Epidermal melanocyte (primary cell): ENCODE data around the gene CARD9.
A peak's percentile ranks its signal among the peaks of the same experiment; 100 is the strongest.

Experiments used
- DNase-seq: peaks from one replicate; pipeline ENCODE4 v3.0.0; 2011; ENCODE audit warnings: low spot score; ENCODE audit not compliant: insufficient read length

CARD9 gene

GRCh38 chr9:136402067-136402466 is 28.6 kb upstream of the CARD9 start:
- no peak for DNase-seq

DNA sequence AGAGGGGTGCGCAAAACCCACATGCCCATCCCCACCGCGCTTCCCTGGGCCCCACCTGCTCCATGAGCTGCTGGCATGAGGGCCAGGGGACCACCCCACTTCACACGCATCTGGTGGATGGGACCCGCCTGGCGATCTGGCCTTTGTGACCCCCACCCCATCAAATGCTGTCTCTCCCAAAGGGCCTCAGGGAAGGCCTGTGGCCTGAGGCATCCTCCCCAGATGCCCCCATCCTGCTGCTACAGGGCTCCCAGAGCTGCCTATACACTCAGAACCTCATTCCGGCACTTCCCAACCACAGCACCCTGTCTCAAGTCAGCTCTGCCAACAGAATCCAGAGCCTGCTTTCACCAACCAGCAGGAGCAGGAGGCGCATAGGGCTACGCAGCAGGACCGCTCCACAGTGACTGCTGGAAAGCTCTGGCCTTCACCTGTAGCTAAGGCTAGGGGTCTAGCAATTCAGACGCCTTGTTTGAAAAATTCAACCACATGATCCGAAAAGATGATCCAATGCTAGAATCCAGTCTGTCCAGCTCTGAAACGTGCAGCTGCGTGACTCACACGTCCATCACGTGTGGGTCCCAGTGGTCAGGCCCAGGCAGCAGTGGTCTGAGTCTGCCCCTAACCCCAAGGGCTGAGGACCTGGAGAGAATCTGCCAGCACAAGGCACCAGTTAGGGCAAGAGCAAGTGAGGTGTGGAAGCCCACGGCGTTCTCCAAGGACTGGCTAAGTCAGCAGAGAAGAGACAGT is 27.9 kb upstream of the CARD9 start:
- DNase-seq: no peak

- peak; percentile 94 for DNase-seq
Measured at GRCh38 chr9:136400038-136400834, 26.8 kb upstream of the CARD9 start, which contains the start of gene SNAPC4. SNAPC4 (minus strand) TSS chr9:136400170; CDS start chr9:136398428, 1,742 bp downstream.

- no peak for DNase-seq
Measured at GRCh38 chr9:136399176-136400037, 25.9 kb upstream of the CARD9 start.

GRCh38 chr9:136398286-136398685 is 24.8 kb upstream of the CARD9 start:
- DNase-seq: no peak

- no peak for DNase-seq
Measured at GRCh38 chr9:136397643-136398042, 24.2 kb upstream of the CARD9 start.

- no peak for DNase-seq
Measured at GRCh38 chr9:136396219-136396515, 22.7 kb upstream of the CARD9 start.

DNA sequence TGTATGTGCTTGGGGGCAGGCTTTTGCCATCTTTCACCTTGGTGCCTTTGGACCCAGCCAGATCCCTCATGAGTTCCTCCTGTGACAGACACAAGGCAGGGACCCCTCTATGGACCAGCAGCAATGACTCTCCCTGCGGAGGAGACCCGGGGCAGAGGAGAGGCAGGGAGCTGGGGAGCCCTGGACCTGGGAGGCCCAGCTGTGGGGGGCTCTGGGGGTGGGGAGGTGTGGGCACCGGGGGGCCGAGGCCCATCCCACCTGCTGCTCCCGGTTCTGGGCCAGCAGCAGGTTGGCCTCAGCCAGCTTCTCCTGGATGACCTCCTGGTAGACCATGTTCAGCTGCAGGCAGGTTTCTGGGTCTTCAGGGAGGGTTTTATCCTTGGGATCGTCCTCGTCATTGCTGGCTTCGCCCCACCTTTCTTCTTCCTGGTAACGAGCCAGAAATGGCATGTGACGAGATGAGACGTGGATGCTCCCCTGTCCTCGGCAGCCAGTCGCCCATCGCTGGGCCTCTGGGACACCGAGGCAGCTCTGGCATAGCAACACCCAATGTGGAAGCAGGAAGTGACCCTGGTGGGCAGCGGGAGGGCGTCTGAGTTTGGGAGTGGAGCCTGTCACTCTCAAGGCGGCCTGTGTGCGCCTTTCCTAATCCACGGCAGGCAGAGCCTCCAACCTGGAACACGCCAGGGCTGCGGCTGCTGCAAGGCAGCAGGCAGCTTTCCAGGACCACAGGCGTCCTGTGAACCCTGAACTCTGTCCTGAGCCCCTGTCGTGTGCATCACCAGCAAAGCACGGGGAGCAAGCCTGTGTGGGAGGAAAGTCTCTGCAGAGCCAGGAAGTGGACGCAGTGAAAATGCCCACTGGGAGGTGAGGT is 22.1 kb upstream of the CARD9 start:
- DNase-seq: no peak

- no peak for DNase-seq
Measured at GRCh38 chr9:136395020-136395340, 21.5 kb upstream of the CARD9 start.

DNA sequence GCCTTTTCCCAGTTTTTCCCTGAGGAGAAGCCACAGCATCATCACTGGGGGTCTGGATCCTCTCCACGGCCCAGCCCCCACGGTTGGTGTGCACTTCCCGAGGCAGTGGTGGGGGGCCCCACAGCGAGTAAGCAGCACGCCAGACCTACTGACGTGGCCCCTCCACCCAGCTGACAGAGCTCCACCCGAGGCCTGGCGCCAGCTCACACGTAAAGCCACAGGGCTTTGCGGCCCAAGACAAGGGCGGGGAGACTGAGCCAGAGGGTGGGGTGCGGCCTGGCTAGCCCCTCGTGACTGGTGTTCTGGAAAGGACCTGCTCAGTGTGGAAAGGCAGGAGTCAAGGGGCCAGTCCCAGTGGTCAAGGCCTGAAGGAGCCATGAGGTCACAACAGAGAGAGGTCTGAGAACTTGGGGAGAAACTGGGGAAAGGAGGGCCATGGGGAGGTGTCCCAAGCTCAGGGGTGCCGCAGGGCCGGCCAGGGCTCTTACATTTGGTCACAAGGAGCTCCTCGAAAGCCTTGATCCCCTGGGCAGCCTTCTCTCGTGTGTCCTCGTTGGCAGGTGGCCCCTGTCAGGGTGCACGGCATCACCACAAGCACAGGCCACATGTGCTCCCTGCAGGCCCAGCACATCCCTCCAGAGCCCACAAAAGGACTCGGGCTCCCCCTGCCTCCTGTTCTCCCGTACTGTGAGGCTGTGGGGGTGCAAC is 21.0 kb upstream of the CARD9 start:
- no peak for DNase-seq

DNA sequence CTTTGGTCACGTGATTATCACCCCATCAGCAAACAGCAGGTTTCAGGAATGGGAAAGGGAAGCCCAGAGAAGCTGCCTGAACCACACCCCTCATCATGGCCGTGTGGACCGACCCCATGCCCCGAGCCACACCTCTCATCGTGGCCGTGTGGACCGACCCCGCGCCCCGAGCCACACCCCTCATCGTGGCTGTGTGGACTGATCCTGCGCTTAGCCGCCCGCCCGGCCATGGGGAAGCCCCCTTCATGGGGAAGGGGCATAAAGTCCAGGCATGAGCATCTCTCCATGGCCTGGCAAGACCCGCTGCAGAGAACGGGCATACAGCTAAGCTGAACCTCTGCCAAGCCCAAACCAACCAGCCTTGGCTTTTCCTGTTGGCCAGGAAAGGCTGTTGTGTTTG is 20.1 kb upstream of the CARD9 start:
- DNase-seq: no peak

DNA sequence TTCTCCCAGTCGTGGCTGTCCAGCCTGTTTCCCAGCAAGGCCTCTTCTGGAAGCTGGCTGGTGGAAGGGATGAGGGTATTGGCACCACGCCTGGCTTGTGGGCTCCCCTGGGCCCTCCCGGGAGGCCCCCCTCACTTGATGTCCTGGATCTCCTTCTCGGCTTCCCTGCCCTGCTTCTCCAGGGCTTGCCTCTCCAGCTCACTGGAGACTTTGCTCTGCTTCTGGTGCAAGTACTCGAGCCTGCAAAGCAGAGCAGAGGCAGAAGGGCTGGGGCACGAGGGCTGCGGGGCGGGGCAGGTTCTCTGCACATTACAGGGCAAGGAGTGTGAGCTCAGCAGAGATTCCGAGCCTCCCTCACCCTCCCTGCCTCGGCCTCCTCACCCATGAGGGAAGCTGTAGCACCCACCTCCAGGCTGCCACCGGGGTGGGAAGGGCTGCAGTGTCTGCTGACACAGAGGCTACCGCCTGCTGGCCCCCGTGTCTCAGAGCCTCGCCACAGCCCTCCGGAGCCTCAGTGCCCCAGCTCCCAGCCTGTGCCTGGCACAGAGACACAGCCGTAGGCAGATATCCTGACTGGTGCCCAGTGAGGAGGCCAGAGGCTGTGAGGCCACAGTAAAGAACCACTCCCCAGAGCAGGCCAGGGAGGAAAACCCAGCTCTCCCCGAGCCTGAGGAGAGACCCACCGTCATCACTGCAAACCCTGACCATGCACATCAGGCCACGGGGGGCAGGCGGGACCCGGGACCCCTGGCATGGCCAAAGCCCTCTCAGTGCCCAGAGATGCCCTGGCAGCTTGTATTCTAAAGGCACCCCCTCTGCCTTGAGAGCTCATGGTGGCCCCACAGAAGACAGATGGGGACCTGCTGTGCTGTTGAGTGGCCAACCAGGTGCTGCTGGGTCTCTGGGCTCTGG is 19.3 kb upstream of the CARD9 start:
- DNase-seq: no peak

DNA sequence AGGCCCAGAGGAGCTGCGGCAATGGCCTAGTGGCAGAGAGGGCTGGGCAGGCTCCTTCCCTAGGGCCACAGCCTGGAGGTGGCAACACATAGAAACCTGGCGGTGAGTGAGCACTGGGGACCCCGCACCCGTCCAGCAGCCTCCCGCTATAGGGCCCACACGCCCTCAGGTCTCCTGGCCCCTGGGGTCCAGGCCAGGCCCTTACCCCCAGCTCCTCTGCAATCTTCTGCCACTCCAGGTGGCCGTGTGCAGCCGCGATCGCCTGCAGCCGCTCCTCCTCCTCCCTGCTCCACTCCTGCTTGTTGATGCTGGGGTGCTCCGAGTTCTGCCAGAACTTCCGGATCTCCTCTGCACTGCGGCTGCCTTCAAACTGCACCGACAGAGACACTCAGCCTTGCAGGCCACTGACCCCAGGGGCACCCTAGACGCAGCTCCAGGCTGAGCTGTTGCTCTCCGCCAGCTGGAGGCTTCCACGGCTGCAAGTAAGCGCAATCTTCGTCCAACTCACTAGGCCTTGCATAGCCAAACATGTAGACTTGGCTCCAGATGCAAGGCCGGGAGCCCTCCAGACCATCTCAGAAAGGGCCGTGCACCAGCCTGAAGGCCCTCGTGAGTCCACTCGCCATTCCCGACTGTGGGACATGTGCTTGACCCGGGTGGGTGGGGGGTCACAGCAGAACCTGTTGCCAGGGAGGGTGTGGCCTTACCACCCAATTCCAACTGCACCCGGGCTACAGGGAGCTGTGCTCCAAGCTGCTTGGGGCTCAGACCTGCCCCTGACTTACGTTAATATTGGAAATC is 18.5 kb upstream of the CARD9 start:
- no peak for DNase-seq

DNA sequence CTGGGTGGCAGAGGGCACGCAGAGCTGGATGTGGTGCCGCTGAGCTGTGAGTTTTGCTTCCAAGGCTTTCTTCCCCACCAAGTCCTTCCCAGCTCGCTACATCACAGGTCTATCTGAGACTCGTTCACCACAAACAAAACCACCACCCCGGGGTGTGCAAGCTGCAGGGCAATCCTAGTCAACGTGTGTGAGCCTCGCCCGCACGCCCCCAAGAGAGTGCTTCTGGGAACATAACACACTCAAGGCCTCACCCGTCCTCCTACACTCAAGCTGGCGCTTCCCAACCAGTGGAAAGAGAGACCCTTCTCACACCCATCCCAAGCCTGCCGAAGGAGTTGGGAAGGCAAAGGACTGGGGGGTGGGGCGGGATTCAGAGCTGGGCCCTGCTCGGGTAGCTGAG is 15.9 kb upstream of the CARD9 start:
- no peak for DNase-seq

DNA sequence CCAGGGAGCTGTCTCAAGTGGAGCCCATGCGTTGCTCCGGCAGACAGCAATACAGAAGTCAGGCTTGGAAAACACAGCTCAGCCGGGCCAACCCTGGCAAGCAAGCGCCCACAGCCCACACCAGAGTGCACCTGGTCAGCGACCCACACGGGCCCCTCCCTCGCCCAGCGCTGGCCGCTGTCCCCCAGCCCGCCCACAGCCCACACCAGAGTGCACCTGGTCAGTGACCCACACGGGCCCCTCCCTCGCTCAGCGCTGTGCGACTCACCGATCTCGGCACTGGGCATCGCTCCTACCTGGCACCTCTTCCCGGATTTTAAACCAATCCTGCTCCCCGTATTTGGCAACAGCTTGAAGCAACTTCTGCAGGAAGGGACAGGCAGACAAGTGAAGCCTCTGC is 13.7 kb upstream of the CARD9 start:
- no peak for DNase-seq

- no peak for DNase-seq
Measured at GRCh38 chr9:136386018-136386417, 12.5 kb upstream of the CARD9 start.

DNA sequence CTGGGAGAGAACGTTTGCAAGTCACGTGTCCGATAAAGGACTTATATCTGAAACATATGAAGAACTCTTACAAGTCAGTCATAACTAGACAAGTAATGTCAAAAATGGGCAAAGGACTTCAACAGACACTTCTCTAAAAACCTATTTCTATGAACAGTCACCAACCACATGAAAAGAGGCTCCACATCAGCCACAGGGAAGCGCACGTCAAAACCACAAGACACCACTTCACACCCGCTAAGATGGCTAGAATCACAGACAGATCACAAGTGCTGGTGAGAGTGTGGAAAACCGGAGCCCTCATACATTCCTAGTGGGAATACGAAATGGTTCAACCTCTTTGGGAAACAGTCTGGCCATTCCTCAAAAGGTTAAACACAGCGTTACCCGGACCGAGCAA is 11.5 kb upstream of the CARD9 start:
- no peak for DNase-seq

DNA sequence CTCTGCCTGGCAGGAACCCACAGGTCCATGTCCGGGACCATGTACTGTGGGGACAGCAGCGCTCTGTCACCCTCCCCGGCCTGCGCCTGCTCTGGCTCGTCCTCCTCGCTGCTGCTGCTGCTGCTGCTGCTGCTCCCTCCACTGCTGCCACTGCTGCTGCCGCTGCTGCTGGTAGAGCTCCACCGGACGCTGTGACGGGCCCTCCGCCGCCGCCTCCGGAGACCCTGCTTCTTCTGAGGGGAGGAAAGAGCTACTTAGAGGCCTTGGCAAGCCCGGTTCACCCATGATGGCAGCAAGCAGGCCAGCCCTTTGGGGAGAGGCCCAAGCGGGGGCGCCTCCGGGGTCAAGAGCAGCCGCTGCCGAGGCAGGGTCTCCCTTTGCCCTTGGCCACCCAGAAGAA is 10.0 kb upstream of the CARD9 start:
- DNase-seq: no peak
